Kidney (tissue), 14 donors: ENCODE results near the gene PWWP2B. TPM values are rescaled to one million over a fixed set of nuclear protein-coding genes. Genes with fewer than 3 reads are reported as not detected.

Source experiments
- DNase-seq, 5 donors: peaks; one replicate each; pipeline ENCODE4 v3.0.0-alpha.2; 2013 to 2020
- FAIRE-seq: peaks from 2 replicates; lab custom pipeline; 2012; peaks lifted over from hg19 to GRCh38; lab: Jason Lieb, UNC
- H3K27ac ChIP-seq, 2 donors: one replicate each; pipeline ENCODE4 v1.7.0; 2013; ENCODE audit warnings: low read depth in 2 of 2, low read length in 2 of 2, inconsistent platforms in 1 of 2
- H3K27me3 ChIP-seq: one replicate; pipeline ENCODE4 v1.7.1; 2013; ENCODE audit warnings: low read length, inconsistent platforms; ENCODE audit not compliant: control insufficient read depth, insufficient read depth
- H3K36me3 ChIP-seq, 3 donors: one replicate each; pipeline versions ENCODE4 v1.7.0 to v1.7.1; 2013; ENCODE audit warnings: low read length in 3 of 3, control low read depth in 1 of 3, inconsistent platforms in 1 of 3; ENCODE audit not compliant: insufficient read depth in 3 of 3, control insufficient read depth in 2 of 3
- H3K4me1 ChIP-seq, 3 donors: one replicate each; pipeline versions ENCODE4 v1.7.0 to v1.7.1; 2013; ENCODE audit warnings: low read length in 3 of 3, inconsistent platforms in 1 of 3, low read depth in 1 of 3; ENCODE audit not compliant: control insufficient read depth in 2 of 3, insufficient read depth in 2 of 3
- H3K4me3 ChIP-seq, 3 donors: one replicate each; pipeline versions ENCODE4 v1.7.0 to v1.8.1; 2013; ENCODE audit warnings: low read length in 3 of 3, control low read depth in 1 of 3, inconsistent platforms in 1 of 3
- H3K9ac ChIP-seq, 3 donors: one replicate each; pipeline versions ENCODE4 v1.7.0 to v1.7.1; 2013; ENCODE audit warnings: low read length in 3 of 3, control low read depth in 1 of 3, inconsistent platforms in 1 of 3
- H3K9me3 ChIP-seq, 3 donors: one replicate each; pipeline versions ENCODE4 v1.7.0 to v1.7.1; 2013; ENCODE audit warnings: low read length in 3 of 3, control low read depth in 1 of 3, inconsistent platforms in 1 of 3; ENCODE audit not compliant: control insufficient read depth in 2 of 3, insufficient read depth in 1 of 3
- CTCF ChIP-seq: IDR thresholded peaks from 3 replicates; pipeline ENCODE4 v1.5.1; 2012; ENCODE audit warnings: mild to moderate bottlenecking, moderate library complexity, borderline replicate concordance; ENCODE audit not compliant: insufficient read depth; ENCODE audit errors: extremely low read depth
- intact Hi-C: fragments of 100-400 bp; cut with DNase I; formaldehyde crosslinking; loops from one replicate; pipeline ENCODE4 v1.11.1; 2022
- polyA plus RNA-seq: library from polyadenylated mRNA; stranded (reverse); fragments of 350-450 nt; fragmentation: Illumina TruSeq; extraction: RNeasy Lipid Tissue Mini Kit (QIAGEN cat#74804); gene quantifications from one replicate; pipeline ENCODE4 v1.2.3, GENCODE V29; 2014; ENCODE audit warnings: low read depth, low replicate concordance; ENCODE audit not compliant: insufficient read depth
- total RNA-seq: library from RNA; stranded (reverse); fragmentation: NEBNext Ultra II Directional; extraction: Animal tissue kit (Norgen Biotek cat#: 25700); gene quantifications from one replicate; pipeline ENCODE4 v1.2.1, GENCODE V29; 2021
- donor health status: control.
- donor health status: control.
- donor health status: control.
- donor health status: control.
- donor health status: control.
- donor health status: DM: yes; HTN: yes; CAD: no.
- donor health status: Normal renal cell carcinoma (clear cell type).

PWWP2B gene
- total and polyA plus RNA-seq, 2 donors from 2014 or later: 12.9 to 24.3 TPM

DNA sequence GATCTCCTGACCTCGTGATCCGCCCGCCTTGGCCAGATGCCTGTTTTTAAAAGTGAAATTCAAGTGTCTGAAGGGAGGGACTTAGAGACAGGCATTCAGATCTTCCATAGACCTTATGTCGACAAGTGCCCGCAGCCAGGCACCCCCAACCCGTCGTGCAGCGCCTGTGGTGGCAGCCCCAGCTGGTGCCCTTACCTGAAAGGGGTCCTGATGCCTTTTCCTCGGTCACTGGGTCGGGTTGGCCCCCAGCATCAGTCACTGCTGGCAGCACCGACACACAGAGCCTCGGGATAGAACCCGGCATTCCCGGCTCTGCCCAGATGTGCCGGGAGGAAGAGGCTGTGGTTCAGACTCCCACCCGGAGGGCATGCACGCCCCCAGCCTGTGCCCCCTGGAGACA, 41.7 kb upstream of the PWWP2B start:
- Histone ChIP-seq H3K4me1 (no peaks in the 10 kb centered on the region), H3K4me3 (no peak overlapping the region), H3K27me3 (no peaks in the 10 kb centered on the region), H3K36me3 (no peaks in the 10 kb centered on the region), H3K9ac (no peak overlapping the region), H3K27ac (no peak overlapping the region), H3K9me3 (no peaks in the 10 kb centered on the region)
- FAIRE-seq (no peak), DNase-seq (peak in 1 of 5 donors; percentile 31)
- no peak for TF ChIP-seq CTCF
- intact Hi-C loops: loop anchor here (10.0 kb wide), 1 partner anchor 130 kb away; no protein-coding TSS in a partner anchor

DNA sequence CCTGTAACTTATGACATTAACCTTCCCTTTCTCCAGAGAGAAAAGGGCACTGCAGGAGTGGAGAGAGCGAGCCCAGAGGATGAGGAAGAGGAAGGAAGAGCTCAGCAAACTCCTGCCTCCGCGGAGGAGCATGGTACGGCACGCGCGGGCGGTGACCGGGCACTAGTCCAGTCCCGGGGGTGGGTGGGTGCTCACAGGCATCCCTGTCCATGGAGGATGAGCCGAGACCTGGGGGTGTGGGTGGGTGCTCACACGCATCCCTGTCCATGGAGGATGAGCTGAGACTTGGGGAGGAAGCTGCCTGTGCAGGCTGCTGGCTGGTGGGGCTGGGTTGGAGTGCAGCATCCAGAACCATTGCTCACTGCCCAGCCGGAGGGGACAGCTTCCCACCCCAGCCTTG, 41.2 kb upstream of the PWWP2B start:
- H3K9ac ChIP-seq: no peak overlapping the region
- H3K4me1 ChIP-seq: no peaks in the 10 kb centered on the region
- H3K36me3 ChIP-seq: no peaks in the 10 kb centered on the region
- FAIRE-seq (no peak), DNase-seq (peak in 1 of 5 donors; percentile 29)
- no peaks in the 10 kb centered on the region for H3K9me3 ChIP-seq
- H3K4me3 ChIP-seq: no peak overlapping the region
- no peaks in the 10 kb centered on the region for H3K27me3 ChIP-seq
- intact Hi-C loops: loop anchor here (10.0 kb wide), 1 partner anchor 131 kb away; no protein-coding TSS in a partner anchor
- TF ChIP-seq CTCF: no peak
- H3K27ac ChIP-seq: no peak overlapping the region

DNA sequence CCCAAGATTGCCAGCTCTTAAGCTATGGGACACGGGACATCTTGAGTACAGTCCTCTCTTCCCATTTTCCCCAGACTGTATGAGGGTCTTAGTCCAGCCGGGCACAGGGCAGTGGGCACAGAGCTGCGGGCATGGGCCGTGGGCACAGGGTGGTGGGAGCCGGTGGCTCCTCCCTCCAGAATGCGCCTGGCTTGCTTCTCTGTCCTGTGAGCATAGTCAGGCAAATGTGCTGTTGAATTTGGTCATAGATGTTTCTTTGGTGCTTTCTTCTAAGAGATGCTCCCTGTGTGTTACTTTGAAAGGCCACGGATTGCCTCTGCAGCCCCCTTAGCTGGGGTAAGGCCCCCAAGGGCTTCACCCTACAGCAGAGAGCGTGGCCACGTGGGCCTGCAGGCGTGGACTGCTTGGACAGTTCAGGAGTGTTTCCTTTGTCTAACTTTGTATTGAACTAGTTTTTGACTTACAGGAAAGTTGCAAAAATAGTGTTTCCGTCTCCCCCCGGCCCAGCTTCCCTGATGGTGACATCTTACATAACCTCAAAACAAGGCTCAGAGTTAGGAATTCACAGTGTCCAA, 40.3 kb upstream of the PWWP2B start:
- H3K36me3 ChIP-seq: no peaks in the 10 kb centered on the region
- intact Hi-C loops: loop anchor here (10.0 kb wide), 1 partner anchor 132 kb away; no protein-coding TSS in a partner anchor
- FAIRE-seq (no peak), DNase-seq (no peak)
- H3K27me3 ChIP-seq: no peaks in the 10 kb centered on the region
- TF ChIP-seq CTCF: no peak
- no peak overlapping the region for H3K9ac ChIP-seq
- no peak overlapping the region for H3K4me3 ChIP-seq
- no peaks in the 10 kb centered on the region for H3K4me1 ChIP-seq
- no peaks in the 10 kb centered on the region for H3K9me3 ChIP-seq
- no peak overlapping the region for H3K27ac ChIP-seq
